Common myeloid progenitor, CD34-positive (primary cell): Measurements from ENCODE around the gene ART3.

ENCODE experiments used
- CTCF ChIA-PET: fragments of 350-600 bp; sonication (Branson Sonifier 250); formaldehyde crosslinking; loops from one replicate; lab custom pipeline; 2021; ENCODE audit warnings: antibody characterized with exemption; lab: Charles Lee
- POLR2A ChIA-PET: fragments of 350-600 bp; sonication (Branson Sonifier 250); formaldehyde crosslinking; loops from one replicate; lab custom pipeline; 2021; ENCODE audit warnings: antibody characterized with exemption; lab: Charles Lee
- DNase-seq, 3 donors: peaks; one replicate each; pipeline versions ENCODE4 v3.0.0 to v3.0.0-alpha.2; 2013
- H3K27ac ChIP-seq, 2 experiments: 1 replicate in 1 of 2; 2 replicates in 1 of 2; pipeline ENCODE4 v1.7.0; 2013; ENCODE audit warnings: inconsistent platforms in 2 of 2, low read length in 2 of 2, mild to moderate bottlenecking in 2 of 2, low read depth in 1 of 2, moderate library complexity in 1 of 2; ENCODE audit not compliant: severe bottlenecking in 2 of 2, insufficient read depth in 1 of 2, poor library complexity in 1 of 2
- H3K27me3 ChIP-seq, 5 experiments: replicated peaks in 2 of 5; 1 replicate in 3 of 5; 2 replicates in 2 of 5; pipeline versions ENCODE4 v1.6.1 to v1.7.0; 2013; ENCODE audit warnings: low read length in 4 of 5, mild to moderate bottlenecking in 2 of 5, moderate library complexity in 2 of 5, inconsistent platforms in 1 of 5; ENCODE audit not compliant: insufficient read depth in 5 of 5, control insufficient read depth in 4 of 5
- H3K36me3 ChIP-seq, 4 experiments: 1 replicate in 2 of 4; 2 replicates in 2 of 4; pipeline versions ENCODE4 v1.6.1 to v1.7.0; 2013; ENCODE audit warnings: low read length in 3 of 4, control low read depth in 1 of 4, mild to moderate bottlenecking in 1 of 4; ENCODE audit not compliant: control insufficient read depth in 4 of 4, insufficient read depth in 4 of 4
- H3K4me1 ChIP-seq, 4 experiments: 1 replicate in 3 of 4; 2 replicates in 1 of 4; pipeline versions ENCODE4 v1.6.1 to v1.7.1; 2013; ENCODE audit warnings: low read length in 3 of 4, mild to moderate bottlenecking in 3 of 4, control low read depth in 1 of 4, inconsistent platforms in 1 of 4, moderate library complexity in 1 of 4; ENCODE audit not compliant: control insufficient read depth in 4 of 4, insufficient read depth in 4 of 4; ENCODE audit errors: control extremely low read depth in 1 of 4
- H3K4me3 ChIP-seq, 7 experiments: 1 replicate in 4 of 7; 2 replicates in 3 of 7; pipeline versions ENCODE4 v1.5.1 to v1.7.0; 2013; ENCODE audit warnings: mild to moderate bottlenecking in 7 of 7, low read length in 6 of 7, moderate library complexity in 6 of 7, inconsistent platforms in 2 of 7, low read depth in 2 of 7, control low read depth in 1 of 7; ENCODE audit not compliant: insufficient read depth in 4 of 7, control insufficient read depth in 1 of 7; ENCODE audit errors: extremely low read depth in 1 of 7
- H3K9me3 ChIP-seq, 5 experiments: 1 replicate in 4 of 5; 2 replicates in 1 of 5; pipeline versions ENCODE4 v1.6.1 to v1.7.1; 2013; ENCODE audit warnings: low read length in 4 of 5, mild to moderate bottlenecking in 2 of 5, inconsistent platforms in 1 of 5, low read depth in 1 of 5, moderate library complexity in 1 of 5; ENCODE audit not compliant: control insufficient read depth in 4 of 5, insufficient read depth in 2 of 5; ENCODE audit errors: control extremely low read depth in 1 of 5
- WGBS: methylation state at CpG from one replicate; pipeline ENCODE4 v1.1.5; 2013; ENCODE audit not compliant: insufficient coverage; 5-methylcytosine and 5-hydroxymethylcytosine counted together

ART3 gene

DNA sequence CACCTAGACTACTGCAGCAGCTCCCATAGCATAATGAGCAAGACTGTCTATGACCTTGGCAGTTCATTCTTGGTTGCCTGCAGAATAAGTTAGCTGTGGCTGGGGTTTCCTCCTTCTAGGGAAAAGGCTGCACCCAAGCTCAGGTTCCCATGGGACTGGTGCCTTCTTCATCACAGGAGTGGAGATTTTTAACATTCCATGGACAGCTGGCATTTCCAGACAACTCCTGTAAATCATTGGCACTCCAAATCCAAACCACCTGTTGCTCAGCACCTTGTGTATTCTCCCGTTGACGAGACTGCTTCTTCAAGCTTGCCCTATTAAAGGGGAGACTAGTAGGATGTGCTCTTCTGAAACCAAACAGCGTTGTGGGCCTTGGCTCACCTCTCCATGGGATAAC is 81.5 kb downstream of the ART3 start:
- Histone ChIP-seq H3K4me3 (no peak overlapping the region), H3K4me1 (peaks cover 0 to 8% (median 3%) of the 10 kb centered on the region in 4 experiments), H3K36me3 (peaks cover 0 to 7% (median 4%) of the 10 kb centered on the region in 4 experiments), H3K27me3 (no peaks in the 10 kb centered on the region), H3K27ac (no peak overlapping the region), H3K9me3 (peaks cover 0 to 9% (median 0%) of the 10 kb centered on the region in 5 experiments)
- WGBS: 83% methylated on average over 3 of the region's 3 CpGs
- DNase-seq: no peak
- ChIA-PET CTCF (interaction anchor here (0.9 to 1.9 kb wide), 4 partner anchors 8 to 160 kb away, joined by 3 to 7 read pairs (median 3); no protein-coding TSS in a partner anchor), POLR2A (no interaction called here)

DNA sequence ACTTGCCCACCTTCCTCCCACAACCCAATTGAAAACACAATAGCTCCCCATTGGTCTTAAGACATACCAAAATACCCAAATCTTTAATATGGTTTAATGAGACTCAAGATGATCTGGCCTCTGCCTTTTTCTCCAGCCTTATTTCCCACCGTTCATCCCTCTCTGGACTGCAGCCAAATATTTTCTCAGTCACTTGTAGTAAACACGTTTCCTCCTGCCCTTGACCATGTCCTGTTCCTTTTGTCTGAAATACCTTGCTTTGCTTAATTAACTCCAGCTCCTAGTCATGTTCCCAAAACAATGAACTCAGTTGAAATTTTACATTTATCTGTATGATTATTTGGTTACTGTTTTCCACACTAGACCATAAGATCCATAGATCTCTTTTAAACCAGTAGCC is 82.1 kb downstream of the ART3 start:
- Histone ChIP-seq H3K27me3 (no peaks in the 10 kb centered on the region), H3K9me3 (peaks cover 0 to 9% (median 0%) of the 10 kb centered on the region in 5 experiments), H3K27ac (no peak overlapping the region), H3K4me3 (no peak overlapping the region), H3K36me3 (peaks cover 4 to 12% (median 8%) of the 10 kb centered on the region in 4 experiments), H3K4me1 (peaks cover 0 to 8% (median 3%) of the 10 kb centered on the region in 4 experiments)
- DNase-seq: no peak
- ChIA-PET CTCF (interaction anchor here (0.9 to 1.9 kb wide), 3 partner anchors 21 to 161 kb away, joined by 3 to 7 read pairs (median 3); no protein-coding TSS in a partner anchor), POLR2A (no interaction called here)
- 0% methylated on average over 2 of the region's 2 CpGs for whole genome bisulfite sequencing

DNA sequence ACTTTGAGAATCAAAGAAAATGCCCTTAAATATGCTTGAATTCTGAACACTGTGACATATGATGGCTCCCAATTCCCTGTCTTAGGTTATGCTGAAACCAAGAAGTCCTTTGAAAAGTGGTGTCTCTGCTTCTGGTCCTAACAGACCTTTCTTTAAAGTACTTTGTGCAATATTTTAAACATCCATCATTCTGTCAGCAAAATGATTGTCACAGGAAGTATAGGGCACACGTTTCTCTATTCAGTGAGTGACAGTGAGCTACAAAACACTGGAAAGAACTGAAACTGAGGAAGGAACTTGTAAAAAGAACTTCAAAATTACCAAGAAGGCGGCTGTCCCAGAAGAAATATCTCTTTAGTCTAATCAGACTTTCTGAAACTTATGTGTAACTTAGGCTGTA is 85.8 kb downstream of the ART3 start:
- Histone ChIP-seq H3K9me3 (peaks cover 0 to 2% (median 0%) of the 10 kb centered on the region in 5 experiments), H3K36me3 (peaks cover 13 to 40% (median 24%) of the 10 kb centered on the region in 4 experiments), H3K27me3 (no peaks in the 10 kb centered on the region), H3K4me3 (peak overlapping the region in 1 of 7 experiments; percentile 17), H3K4me1 (peaks cover 0 to 8% (median 3%) of the 10 kb centered on the region in 4 experiments), H3K27ac (peak overlapping the region in 1 of 2 experiments; percentile 39)
- WGBS: no CpG with 5 or more reads among the region's 2 CpGs
- peak in 1 of 3 donors; percentile 5 for DNase-seq
- CTCF ChIA-PET: interaction anchor here (1.0 kb wide), 1 partner anchor 19 kb away, joined by 4 read pairs; no protein-coding TSS in a partner anchor
- POLR2A ChIA-PET: no interaction called here
